ENCODE measurements around the gene CFAP45. TPM values are rescaled to one million over a fixed set of nuclear protein-coding genes. Genes with fewer than 3 reads are reported as not detected.
"Not testable (repeated sequence)": the region's sequence is repeated elsewhere in the genome, so short reads cannot be mapped to it uniquely, and the experiment has no call there.

Gene CFAP45
- polyA plus RNA-seq, 2 donors, result 0.44 to 0.61 TPM

GRCh38 chr1:159908031-159908940, 8.3 kb upstream of the CFAP45 start:
- Histone ChIP-seq H3K36me3 (ENCODE audit: control insufficient read depth in 2 of 2, insufficient read depth in 2 of 2, low read length in 1 of 2) (no peaks in the 10 kb centered on the region), H3K9me3 (ENCODE audit: control insufficient read depth in 2 of 2, insufficient read depth in 1 of 2, low read depth in 1 of 2, low read length in 1 of 2) (no peaks in the 10 kb centered on the region), H3K4me3 (ENCODE audit: low read depth in 1 of 2, low read length in 2 of 2) (no peak overlapping the region), H3K27ac (ENCODE audit: low read depth in 2 of 2, low read length in 1 of 2) (no peak overlapping the region), H3K27me3 (ENCODE audit: control insufficient read depth in 1 of 2, insufficient read depth in 2 of 2, low read length in 2 of 2) (no peaks in the 10 kb centered on the region), H3K4me1 (ENCODE audit: control insufficient read depth in 2 of 2, insufficient read depth in 2 of 2, low read length in 1 of 2) (peaks cover 0 to 10% of the 10 kb centered on the region in 2 donors)
- WGBS, 2 donors, result 76 to 91% methylated on average over 9 of the region's 9 CpGs

GRCh38 chr1:159906960-159907359, 7.0 kb upstream of the CFAP45 start:
- 37 to 65% methylated on average over 1 of the region's 1 CpG for WGBS, 2 donors
- H3K27me3 ChIP-seq (ENCODE audit: control insufficient read depth in 1 of 2, insufficient read depth in 2 of 2, low read length in 2 of 2), result no peaks in the 10 kb centered on the region
- no peak overlapping the region for H3K4me3 ChIP-seq (ENCODE audit: low read depth in 1 of 2, low read length in 2 of 2)
- peaks cover 0 to 10% of the 10 kb centered on the region in 2 donors for H3K4me1 ChIP-seq (ENCODE audit: control insufficient read depth in 2 of 2, insufficient read depth in 2 of 2, low read length in 1 of 2)
- H3K9me3 ChIP-seq (ENCODE audit: control insufficient read depth in 2 of 2, insufficient read depth in 1 of 2, low read depth in 1 of 2, low read length in 1 of 2), result no peaks in the 10 kb centered on the region
- no peak overlapping the region for H3K27ac ChIP-seq (ENCODE audit: low read depth in 2 of 2, low read length in 1 of 2)
- peaks cover 0 to 3% of the 10 kb centered on the region in 2 donors for H3K36me3 ChIP-seq (ENCODE audit: control insufficient read depth in 2 of 2, insufficient read depth in 2 of 2, low read length in 1 of 2)

GRCh38 chr1:159904036-159904435, 4.1 kb upstream of the CFAP45 start:
- H3K27ac ChIP-seq (ENCODE audit: low read depth in 2 of 2, low read length in 1 of 2); H3K9me3 ChIP-seq (ENCODE audit: control insufficient read depth in 2 of 2, insufficient read depth in 1 of 2, low read depth in 1 of 2, low read length in 1 of 2); H3K4me3 ChIP-seq (ENCODE audit: low read depth in 1 of 2, low read length in 2 of 2); H3K4me1 ChIP-seq (ENCODE audit: control insufficient read depth in 2 of 2, insufficient read depth in 2 of 2, low read length in 1 of 2); H3K27me3 ChIP-seq (ENCODE audit: control insufficient read depth in 1 of 2, insufficient read depth in 2 of 2, low read length in 2 of 2); H3K36me3 ChIP-seq (ENCODE audit: control insufficient read depth in 2 of 2, insufficient read depth in 2 of 2, low read length in 1 of 2): not testable (repeated sequence)
- WGBS, 2 donors, result 72 to 76% methylated on average over 3 of the region's 3 CpGs

- H3K4me3 ChIP-seq (ENCODE audit: low read depth in 1 of 2, low read length in 2 of 2), result no peak overlapping the region
- H3K36me3 ChIP-seq (ENCODE audit: control insufficient read depth in 2 of 2, insufficient read depth in 2 of 2, low read length in 1 of 2), result peaks cover 0 to 3% of the 10 kb centered on the region in 2 donors
- peaks cover 0 to 9% of the 10 kb centered on the region in 2 donors for H3K4me1 ChIP-seq (ENCODE audit: control insufficient read depth in 2 of 2, insufficient read depth in 2 of 2, low read length in 1 of 2)
- no peaks in the 10 kb centered on the region for H3K9me3 ChIP-seq (ENCODE audit: control insufficient read depth in 2 of 2, insufficient read depth in 1 of 2, low read depth in 1 of 2, low read length in 1 of 2)
- WGBS, 2 donors, result 94 to 97% methylated on average over 3 of the region's 3 CpGs
- H3K27ac ChIP-seq (ENCODE audit: low read depth in 2 of 2, low read length in 1 of 2), result no peak overlapping the region
- no peaks in the 10 kb centered on the region for H3K27me3 ChIP-seq (ENCODE audit: control insufficient read depth in 1 of 2, insufficient read depth in 2 of 2, low read length in 2 of 2)
Measured at GRCh38 chr1:159902541-159902940, 2.6 kb upstream of the CFAP45 start.

- peak overlapping the region; percentile 61 to 94 for H3K27ac ChIP-seq (ENCODE audit: low read depth in 2 of 2, low read length in 1 of 2)
- peaks cover 0 to 3% of the 10 kb centered on the region in 2 donors for H3K36me3 ChIP-seq (ENCODE audit: control insufficient read depth in 2 of 2, insufficient read depth in 2 of 2, low read length in 1 of 2)
- no peak overlapping the region for H3K4me3 ChIP-seq (ENCODE audit: low read depth in 1 of 2, low read length in 2 of 2)
- no peaks in the 10 kb centered on the region for H3K9me3 ChIP-seq (ENCODE audit: control insufficient read depth in 2 of 2, insufficient read depth in 1 of 2, low read depth in 1 of 2, low read length in 1 of 2)
- H3K27me3 ChIP-seq (ENCODE audit: control insufficient read depth in 1 of 2, insufficient read depth in 2 of 2, low read length in 2 of 2), result no peaks in the 10 kb centered on the region
- H3K4me1 ChIP-seq (ENCODE audit: control insufficient read depth in 2 of 2, insufficient read depth in 2 of 2, low read length in 1 of 2), result peaks cover 3 to 6% of the 10 kb centered on the region in 2 donors
- 41 to 59% methylated on average over 2 of the region's 2 CpGs for WGBS, 2 donors
Measured at GRCh38 chr1:159900755-159901360, 893 bp upstream of the CFAP45 start.

GRCh38 chr1:159899634-159900033, 331 bp downstream of the CFAP45 start:
- H3K4me3 ChIP-seq (ENCODE audit: low read depth in 1 of 2, low read length in 2 of 2); H3K36me3 ChIP-seq (ENCODE audit: control insufficient read depth in 2 of 2, insufficient read depth in 2 of 2, low read length in 1 of 2); H3K27me3 ChIP-seq (ENCODE audit: control insufficient read depth in 1 of 2, insufficient read depth in 2 of 2, low read length in 2 of 2); H3K4me1 ChIP-seq (ENCODE audit: control insufficient read depth in 2 of 2, insufficient read depth in 2 of 2, low read length in 1 of 2); H3K9me3 ChIP-seq (ENCODE audit: control insufficient read depth in 2 of 2, insufficient read depth in 1 of 2, low read depth in 1 of 2, low read length in 1 of 2): not testable (repeated sequence)
- H3K27ac ChIP-seq (ENCODE audit: low read depth in 2 of 2, low read length in 1 of 2), result peak overlapping the region; percentile 93 to 94
- WGBS, 2 donors, result 88 to 89% methylated on average over 11 to 12 of the region's 15 CpGs

GRCh38 chr1:159898527-159898926, 1.4 kb downstream of the CFAP45 start:
- Histone ChIP-seq H3K36me3 (ENCODE audit: control insufficient read depth in 2 of 2, insufficient read depth in 2 of 2, low read length in 1 of 2) (peaks cover 0 to 3% of the 10 kb centered on the region in 2 donors), H3K27me3 (ENCODE audit: control insufficient read depth in 1 of 2, insufficient read depth in 2 of 2, low read length in 2 of 2) (no peaks in the 10 kb centered on the region), H3K9me3 (ENCODE audit: control insufficient read depth in 2 of 2, insufficient read depth in 1 of 2, low read depth in 1 of 2, low read length in 1 of 2) (no peaks in the 10 kb centered on the region), H3K4me1 (ENCODE audit: control insufficient read depth in 2 of 2, insufficient read depth in 2 of 2, low read length in 1 of 2) (peaks cover 3 to 6% of the 10 kb centered on the region in 2 donors), H3K4me3 (ENCODE audit: low read depth in 1 of 2, low read length in 2 of 2) (no peak overlapping the region), H3K27ac (ENCODE audit: low read depth in 2 of 2, low read length in 1 of 2) (no peak overlapping the region)
- WGBS, 2 donors, result 94 to 96% methylated on average over 3 of the region's 3 CpGs

- peaks cover 3 to 6% of the 10 kb centered on the region in 2 donors for H3K4me1 ChIP-seq (ENCODE audit: control insufficient read depth in 2 of 2, insufficient read depth in 2 of 2, low read length in 1 of 2)
- no peak overlapping the region for H3K4me3 ChIP-seq (ENCODE audit: low read depth in 1 of 2, low read length in 2 of 2)
- no peaks in the 10 kb centered on the region for H3K27me3 ChIP-seq (ENCODE audit: control insufficient read depth in 1 of 2, insufficient read depth in 2 of 2, low read length in 2 of 2)
- H3K9me3 ChIP-seq (ENCODE audit: control insufficient read depth in 2 of 2, insufficient read depth in 1 of 2, low read depth in 1 of 2, low read length in 1 of 2), result no peaks in the 10 kb centered on the region
- peaks cover 0 to 3% of the 10 kb centered on the region in 2 donors for H3K36me3 ChIP-seq (ENCODE audit: control insufficient read depth in 2 of 2, insufficient read depth in 2 of 2, low read length in 1 of 2)
- no peak overlapping the region for H3K27ac ChIP-seq (ENCODE audit: low read depth in 2 of 2, low read length in 1 of 2)
- 85 to 87% methylated on average over 3 of the region's 3 CpGs for WGBS, 2 donors
Measured at GRCh38 chr1:159897962-159898361, 2.0 kb downstream of the CFAP45 start.

- WGBS, 2 donors, result 37 to 54% methylated on average over 3 of the region's 3 CpGs
Measured at GRCh38 chr1:159896546-159896930, 3.4 kb downstream of the CFAP45 start.

More at GRCh38 chr1:159896546-159896930, 3.4 kb downstream of the CFAP45 start:
- Histone ChIP-seq H3K27me3 (ENCODE audit: control insufficient read depth in 1 of 2, insufficient read depth in 2 of 2, low read length in 2 of 2) (no peaks in the 10 kb centered on the region), H3K36me3 (ENCODE audit: control insufficient read depth in 2 of 2, insufficient read depth in 2 of 2, low read length in 1 of 2) (no peaks in the 10 kb centered on the region), H3K27ac (ENCODE audit: low read depth in 2 of 2, low read length in 1 of 2) (no peak overlapping the region), H3K9me3 (ENCODE audit: control insufficient read depth in 2 of 2, insufficient read depth in 1 of 2, low read depth in 1 of 2, low read length in 1 of 2) (no peaks in the 10 kb centered on the region), H3K4me3 (ENCODE audit: low read depth in 1 of 2, low read length in 2 of 2) (no peak overlapping the region), H3K4me1 (ENCODE audit: control insufficient read depth in 2 of 2, insufficient read depth in 2 of 2, low read length in 1 of 2) (peaks cover 3 to 6% of the 10 kb centered on the region in 2 donors)
